Activated naive CD8-positive, alpha-beta T cell treated with anti-CD3 and anti-CD28 coated beads, Interleukin-2, amount 50 U/mL, for 24 hours (primary cell): Measurements from ENCODE around the gene CBX4.

Experiments used
- ATAC-seq: fragments of 150-1000 bp; cut with Tn5 transposase; one replicate; pipeline ENCODE4 v1.10.0; 2021
- DNase-seq: peaks from one replicate; pipeline ENCODE4 v3.0.0; 2021
- H3K27ac Mint-ChIP-seq: one replicate; pipeline ENCODE4 v1.8.0; 2021; ENCODE audit warnings: mild to moderate bottlenecking, mixed read lengths
- H3K27me3 Mint-ChIP-seq: one replicate; pipeline ENCODE4 v1.8.0; 2021; ENCODE audit warnings: mixed read lengths
- H3K36me3 Mint-ChIP-seq: one replicate; pipeline ENCODE4 v1.8.0; 2021; ENCODE audit warnings: low read depth, mixed read lengths
- H3K4me1 Mint-ChIP-seq: one replicate; pipeline ENCODE4 v1.8.0; 2021; ENCODE audit warnings: mixed read lengths
- H3K4me3 Mint-ChIP-seq: one replicate; pipeline ENCODE4 v1.8.0; 2021; ENCODE audit warnings: mild to moderate bottlenecking, moderate library complexity, mixed read lengths
- H3K9me3 Mint-ChIP-seq: one replicate; pipeline ENCODE4 v1.8.0; 2021; ENCODE audit warnings: mixed read lengths

The CBX4 gene

DNA sequence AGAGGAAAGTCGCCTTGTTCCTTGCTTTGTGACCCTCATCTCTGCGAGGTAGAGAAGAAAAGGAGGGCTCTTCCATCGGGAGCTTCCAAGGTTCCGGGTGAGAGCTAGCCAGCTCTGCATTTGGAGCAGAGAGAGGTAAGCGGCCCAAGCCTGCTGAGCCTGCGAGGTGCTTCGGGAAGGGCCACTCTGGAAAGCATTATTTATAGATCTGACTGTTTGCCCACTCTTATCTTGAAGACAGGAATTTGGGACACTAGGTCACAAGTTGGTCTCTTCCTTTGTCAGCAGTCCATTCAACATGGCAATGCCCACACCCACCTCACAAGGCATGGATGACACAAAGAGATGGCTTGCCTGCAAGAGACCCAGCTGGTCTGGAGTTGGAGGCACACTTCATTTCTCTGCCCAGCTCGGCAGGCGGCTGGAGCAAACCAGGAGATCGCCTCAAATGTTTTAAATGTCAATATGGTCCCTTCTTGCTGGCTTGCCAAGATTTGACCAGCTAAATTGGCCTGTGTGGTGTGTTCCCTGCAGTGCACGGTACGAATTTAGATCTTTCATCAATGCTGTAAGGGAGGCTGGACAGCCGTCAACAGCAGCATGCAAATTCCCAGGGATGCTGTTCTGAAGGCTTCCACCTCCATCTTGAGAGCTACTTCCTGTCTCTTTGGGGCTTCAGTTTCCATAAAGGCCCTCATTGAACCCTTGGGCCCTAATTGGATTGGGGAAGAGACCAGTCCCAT, 19.5 kb downstream of the CBX4 start:
- Mint-ChIP-seq H3K27me3 (peaks cover 37% of the 10 kb centered on the region), H3K4me1 (peaks cover 2% of the 10 kb centered on the region), H3K4me3 (no peak overlapping the region), H3K36me3 (no peaks in the 10 kb centered on the region), H3K9me3 (no peaks in the 10 kb centered on the region), H3K27ac (no peak overlapping the region)
- DNase-seq (no peak), ATAC-seq (no peak)

DNA sequence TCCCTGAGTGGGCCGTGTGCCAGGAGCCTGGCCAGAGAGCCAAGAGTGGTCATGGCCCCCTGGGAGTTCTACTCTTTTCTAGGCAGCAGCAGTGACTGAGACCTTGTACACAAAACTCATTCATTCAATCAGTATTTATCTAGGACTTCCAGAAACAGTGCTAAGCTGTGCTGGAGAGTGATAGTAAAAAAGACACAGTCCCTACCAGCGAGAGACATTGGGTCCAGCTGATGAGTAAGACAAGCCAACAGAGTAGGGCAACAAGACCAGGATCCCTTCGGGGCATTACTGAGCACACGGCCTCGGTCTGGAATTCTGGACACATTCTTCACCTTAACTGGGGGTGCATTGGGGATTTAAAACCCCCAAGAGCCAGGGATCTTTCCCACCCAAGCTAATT, 20.2 kb downstream of the CBX4 start:
- Mint-ChIP-seq H3K36me3 (no peaks in the 10 kb centered on the region), H3K27ac (no peak overlapping the region), H3K4me3 (no peak overlapping the region), H3K4me1 (peaks cover 8% of the 10 kb centered on the region), H3K9me3 (no peaks in the 10 kb centered on the region), H3K27me3 (peaks cover 39% of the 10 kb centered on the region)
- ATAC-seq (no peak), DNase-seq (no peak)

DNA sequence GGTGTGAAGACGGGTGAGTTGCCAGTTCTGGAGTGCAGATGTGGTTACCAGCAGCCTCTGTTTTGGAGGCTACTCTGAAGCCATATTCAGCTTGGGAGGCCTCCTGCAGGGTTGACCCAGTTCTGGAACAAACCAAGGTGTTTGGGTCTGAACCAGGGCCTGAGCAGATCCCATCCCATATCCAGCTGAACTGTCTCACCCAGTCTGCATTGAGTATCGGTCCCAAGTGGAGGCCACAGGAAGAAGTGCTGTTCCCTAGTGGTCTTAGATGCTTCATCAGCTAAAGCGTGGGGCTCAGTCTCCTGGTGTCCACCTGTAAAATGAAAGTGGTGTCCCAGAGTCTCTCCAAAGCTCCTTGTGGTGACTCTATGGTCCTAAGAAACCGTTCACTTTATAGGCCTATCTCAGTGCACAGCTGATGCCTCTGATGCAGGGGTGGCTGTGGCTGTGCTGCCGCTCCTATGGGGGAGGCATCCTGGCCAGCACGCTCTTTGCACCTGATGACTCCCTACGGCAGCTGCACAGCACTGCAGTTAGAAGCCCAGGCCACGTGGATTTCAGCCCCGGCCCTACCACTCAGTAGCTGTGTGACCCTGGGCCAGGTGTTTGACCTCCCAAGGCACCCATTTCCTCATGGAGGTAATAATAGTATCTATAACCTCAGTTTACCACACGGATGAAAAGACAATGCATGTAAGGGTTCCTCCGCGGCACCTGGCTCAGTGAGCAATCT, 21.0 kb downstream of the CBX4 start:
- no peak overlapping the region for H3K4me3 Mint-ChIP-seq
- no peak for ATAC-seq
- peaks cover 36% of the 10 kb centered on the region for H3K27me3 Mint-ChIP-seq
- no peak overlapping the region for H3K27ac Mint-ChIP-seq
- no peaks in the 10 kb centered on the region for H3K9me3 Mint-ChIP-seq
- H3K36me3 Mint-ChIP-seq = no peaks in the 10 kb centered on the region
- H3K4me1 Mint-ChIP-seq = peaks cover 8% of the 10 kb centered on the region
- DNase-seq = no peak

DNA sequence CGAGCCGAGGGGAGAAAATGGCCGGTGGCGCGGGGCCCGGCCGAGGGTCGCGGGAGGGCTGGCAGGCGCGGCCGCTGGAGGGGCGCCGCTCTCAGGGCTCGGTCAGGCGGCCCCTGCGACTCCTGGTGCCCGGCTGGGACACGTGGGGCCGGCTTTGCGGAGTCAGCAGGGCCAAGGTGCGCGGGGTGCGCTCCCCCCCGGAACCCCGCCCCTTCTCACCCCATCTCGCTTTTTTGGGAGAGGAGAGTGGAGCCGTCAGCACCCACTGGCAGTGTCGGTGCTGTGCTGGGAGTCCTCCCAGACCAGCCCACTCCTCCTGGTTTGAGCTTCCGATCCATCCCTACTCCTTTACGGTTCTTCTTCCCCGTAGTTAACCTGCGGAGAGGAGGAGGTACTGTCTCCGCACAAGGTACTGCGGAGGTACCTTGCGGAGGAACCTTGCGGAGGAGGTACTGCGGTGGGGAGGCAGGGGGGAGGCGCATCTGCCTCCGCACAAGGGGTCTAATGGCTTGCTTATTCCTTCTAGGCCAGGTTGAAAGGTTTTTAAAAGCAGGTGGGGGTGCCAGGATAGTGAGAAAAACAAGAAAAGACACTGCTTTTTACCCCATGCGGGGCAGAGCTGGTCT, 23.3 kb downstream of the CBX4 start:
- no peaks in the 10 kb centered on the region for H3K36me3 Mint-ChIP-seq
- no peaks in the 10 kb centered on the region for H3K9me3 Mint-ChIP-seq
- peaks cover 20% of the 10 kb centered on the region for H3K4me1 Mint-ChIP-seq
- no peak for ATAC-seq
- no peak overlapping the region for H3K4me3 Mint-ChIP-seq
- H3K27me3 Mint-ChIP-seq = peaks cover 47% of the 10 kb centered on the region
- DNase-seq = no peak
- no peak overlapping the region for H3K27ac Mint-ChIP-seq

DNA sequence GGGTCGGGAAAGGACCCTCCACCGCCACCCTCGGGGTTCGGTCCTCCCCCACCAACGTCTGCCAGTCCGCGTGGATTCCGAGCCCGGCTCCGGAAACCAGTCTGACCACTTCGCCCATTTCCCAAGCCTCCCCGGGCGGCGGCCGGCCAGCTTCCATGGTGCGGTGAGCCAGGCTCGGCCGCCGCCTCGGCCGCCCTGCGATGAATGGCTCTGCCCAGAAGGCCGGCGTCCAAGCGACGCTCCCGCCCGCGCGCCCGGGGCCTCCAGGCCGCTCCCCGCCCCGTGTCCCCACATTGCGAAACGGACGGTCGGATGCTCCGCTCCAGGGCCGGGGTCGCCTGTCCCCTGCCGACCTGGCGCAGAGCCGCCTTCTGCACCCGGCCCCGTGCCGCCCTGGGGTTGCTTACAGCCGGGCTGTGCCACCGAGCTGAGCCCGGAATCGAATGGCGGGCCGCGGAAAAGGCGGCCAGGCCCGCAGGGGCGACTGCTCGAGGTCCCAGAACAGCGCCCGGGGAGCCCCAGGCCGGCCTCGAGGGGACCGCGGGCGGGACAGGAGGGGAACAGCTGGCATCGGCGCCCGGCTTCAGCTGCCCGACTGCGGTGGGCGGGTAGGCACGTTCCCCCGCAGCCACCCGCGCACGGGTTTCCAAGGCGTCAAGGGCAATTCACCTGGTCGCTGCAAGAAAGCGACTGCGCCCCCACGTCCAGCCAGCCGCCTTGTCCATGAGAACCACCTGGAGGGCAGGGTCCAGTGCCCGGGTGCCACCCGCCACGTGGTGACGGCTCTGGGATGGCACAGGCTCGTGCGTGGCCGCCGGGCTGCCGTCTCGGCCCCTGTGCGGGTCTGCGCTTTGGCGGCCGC, 24.0 kb downstream of the CBX4 start:
- no peak for DNase-seq
- peaks cover 24% of the 10 kb centered on the region for H3K4me1 Mint-ChIP-seq
- no peak overlapping the region for H3K4me3 Mint-ChIP-seq
- H3K36me3 Mint-ChIP-seq = no peaks in the 10 kb centered on the region
- ATAC-seq = no peak
- peaks cover 49% of the 10 kb centered on the region for H3K27me3 Mint-ChIP-seq
- H3K27ac Mint-ChIP-seq = no peak overlapping the region
- H3K9me3 Mint-ChIP-seq = no peaks in the 10 kb centered on the region

DNA sequence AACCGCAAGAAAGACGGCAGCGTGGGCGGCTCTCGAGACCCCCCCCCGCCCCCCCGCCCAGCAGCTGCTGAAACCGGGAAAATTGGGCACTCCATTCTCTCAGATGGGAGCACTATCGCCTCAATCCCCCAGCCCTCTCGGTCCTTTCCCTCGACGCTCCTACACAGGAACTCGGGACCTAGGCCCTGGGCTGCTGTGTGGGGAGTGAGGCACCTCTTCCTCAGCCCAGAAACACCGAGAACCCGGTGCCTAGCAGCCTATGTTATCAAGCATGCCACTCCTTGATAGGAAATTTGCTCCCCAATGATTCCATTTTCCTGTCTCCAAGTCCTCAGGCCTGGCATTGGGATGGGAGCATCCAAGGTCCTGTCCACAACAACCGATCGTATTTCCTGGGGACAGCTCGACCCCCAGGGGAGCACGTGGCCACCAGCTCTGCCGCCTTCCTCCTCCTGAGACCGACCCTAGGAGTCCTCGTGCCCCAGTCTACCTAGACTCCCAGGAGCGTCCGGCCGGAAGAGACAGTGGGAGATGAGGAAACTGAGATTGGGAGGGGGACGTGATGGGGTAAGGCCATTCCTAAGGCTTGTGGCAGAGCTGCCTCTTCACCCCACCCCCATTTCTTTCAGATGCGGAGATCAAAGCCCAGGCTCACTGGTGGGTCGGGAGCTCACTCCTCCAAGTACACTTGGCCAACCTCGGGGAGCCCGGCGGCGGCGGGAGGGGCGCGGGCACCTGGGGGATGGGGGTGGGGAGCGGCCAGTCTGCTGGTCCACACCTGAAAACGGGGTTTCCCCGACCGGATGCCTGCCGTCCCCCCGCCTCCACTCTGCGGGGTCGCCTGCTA, 24.9 kb downstream of the CBX4 start:
- Mint-ChIP-seq H3K4me1 (peaks cover 25% of the 10 kb centered on the region), H3K27ac (peak overlapping the region; percentile 46), H3K27me3 (peaks cover 46% of the 10 kb centered on the region), H3K36me3 (no peaks in the 10 kb centered on the region), H3K4me3 (peak overlapping the region; percentile 25), H3K9me3 (no peaks in the 10 kb centered on the region)
- DNase-seq = no peak
- no peak for ATAC-seq

DNA sequence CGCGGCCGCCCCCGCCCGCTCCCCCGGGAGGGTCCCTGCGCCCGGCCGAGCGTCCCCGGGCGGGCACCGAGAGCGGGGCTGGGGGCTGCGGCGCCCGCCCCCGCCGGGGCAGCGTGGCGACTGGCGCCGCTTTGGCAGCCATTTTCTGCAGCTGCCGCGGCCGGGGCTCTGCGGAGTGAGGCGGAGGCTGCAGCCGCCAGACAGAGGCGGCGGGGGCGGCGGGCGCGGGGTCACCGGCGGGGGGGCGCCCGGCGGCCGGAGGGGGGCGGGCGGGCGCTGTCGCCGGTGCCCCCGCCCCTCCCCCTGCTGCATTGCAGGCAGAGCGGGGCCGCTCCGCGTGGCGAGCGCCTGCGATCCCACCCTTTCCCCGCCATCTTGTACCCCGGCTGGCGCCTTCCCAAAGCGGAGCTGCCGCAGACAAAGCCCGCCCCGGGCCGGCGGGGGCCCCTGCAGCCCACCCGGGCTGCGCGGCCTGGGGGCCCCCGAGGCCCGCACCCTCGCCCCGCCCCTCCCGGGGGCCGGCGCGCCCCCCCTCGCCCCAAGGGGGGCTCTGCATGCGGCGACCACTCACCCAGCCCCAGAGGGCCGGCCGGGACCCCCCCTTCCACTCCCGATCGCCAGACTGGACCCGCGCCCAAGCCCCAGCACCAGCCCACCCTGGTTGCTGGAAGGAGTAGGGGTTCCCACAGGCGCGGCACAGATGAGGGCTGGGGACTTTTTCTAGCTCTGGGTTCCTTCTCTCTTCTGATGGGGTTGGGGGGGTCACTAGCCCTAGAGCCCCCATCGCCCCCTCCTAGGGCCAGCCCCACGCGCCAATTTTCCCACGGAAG, 25.7 kb downstream of the CBX4 start:
- no peaks in the 10 kb centered on the region for H3K36me3 Mint-ChIP-seq
- no peaks in the 10 kb centered on the region for H3K9me3 Mint-ChIP-seq
- H3K27ac Mint-ChIP-seq = no peak overlapping the region
- peaks cover 52% of the 10 kb centered on the region for H3K27me3 Mint-ChIP-seq
- ATAC-seq (no peak), DNase-seq (no peak)
- no peak overlapping the region for H3K4me3 Mint-ChIP-seq
- peaks cover 27% of the 10 kb centered on the region for H3K4me1 Mint-ChIP-seq

DNA sequence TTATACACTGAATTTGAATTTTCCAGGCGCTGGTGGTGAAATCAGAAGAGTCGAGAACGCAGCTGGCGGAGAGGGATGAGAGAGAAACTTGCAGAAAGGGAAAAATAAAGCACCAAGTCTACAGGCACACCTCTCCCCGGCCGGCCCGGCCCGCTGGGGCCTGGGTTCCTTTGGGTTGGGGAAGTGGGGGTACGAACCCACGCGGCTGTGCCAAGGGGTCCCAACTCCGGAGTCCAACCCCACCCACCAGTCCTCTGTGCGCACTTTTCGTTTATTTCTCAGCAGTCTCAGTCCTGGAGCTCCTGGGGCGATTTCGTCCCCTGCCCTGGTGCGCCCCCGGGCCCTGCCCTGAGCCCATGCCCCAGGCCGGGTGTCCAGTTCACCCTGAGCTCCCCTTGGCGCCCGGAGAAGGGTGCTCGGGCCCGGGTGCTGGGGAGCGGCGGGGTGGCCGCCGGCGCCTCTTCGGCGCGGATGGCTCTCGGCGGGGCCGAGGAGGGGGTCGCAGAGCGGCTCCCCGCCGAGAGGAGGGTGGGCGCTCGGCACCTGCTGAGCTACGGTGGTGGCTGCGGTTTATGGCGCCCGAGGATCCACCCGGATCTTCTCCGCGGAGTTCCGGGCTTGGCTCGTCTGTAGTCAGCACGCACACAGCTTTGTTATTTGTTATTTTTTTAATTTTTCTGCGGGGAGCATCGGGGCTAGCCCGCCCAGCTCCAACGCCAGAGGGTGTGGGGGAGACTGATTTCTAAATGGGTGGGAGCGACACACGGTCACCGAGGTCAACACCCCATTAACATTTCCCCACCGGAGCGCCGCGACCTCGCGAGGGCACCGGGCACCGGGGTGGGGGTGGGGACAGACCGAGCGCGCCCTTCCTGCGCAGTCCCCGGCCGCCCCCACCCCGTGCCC, 26.6 kb downstream of the CBX4 start:
- Mint-ChIP-seq H3K9me3 (no peaks in the 10 kb centered on the region), H3K27ac (no peak overlapping the region), H3K27me3 (peaks cover 59% of the 10 kb centered on the region), H3K4me1 (peaks cover 27% of the 10 kb centered on the region), H3K4me3 (peak overlapping the region; percentile 58), H3K36me3 (no peaks in the 10 kb centered on the region)
- ATAC-seq (no peak), DNase-seq (no peak)

DNA sequence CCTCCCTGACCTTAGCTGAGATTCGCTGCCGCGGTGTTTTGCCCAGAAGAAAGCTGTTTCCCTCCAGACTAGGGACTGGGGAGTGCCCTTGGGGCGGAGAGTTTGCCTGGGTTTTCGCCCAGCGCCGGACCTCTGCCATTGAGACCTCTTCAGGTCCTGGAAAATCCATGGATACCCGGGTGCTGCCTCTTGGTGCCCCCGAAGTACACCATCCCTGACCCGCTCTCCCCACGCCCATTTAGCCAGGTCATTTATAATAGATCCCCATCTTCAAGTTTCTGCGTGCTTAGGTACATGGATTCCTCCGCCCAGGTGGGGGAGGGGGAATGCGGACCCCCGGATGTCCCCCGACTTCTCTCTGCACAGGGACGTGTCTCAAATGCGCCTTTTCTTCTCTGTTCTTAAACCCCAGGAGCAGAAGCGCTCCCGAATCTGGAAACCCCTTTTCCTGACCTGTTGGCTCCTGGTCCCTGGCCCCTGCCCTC, 27.3 kb downstream of the CBX4 start:
- no peaks in the 10 kb centered on the region for H3K9me3 Mint-ChIP-seq
- H3K36me3 Mint-ChIP-seq = no peaks in the 10 kb centered on the region
- no peak for DNase-seq
- no peak for ATAC-seq
- H3K27ac Mint-ChIP-seq = no peak overlapping the region
- H3K27me3 Mint-ChIP-seq = peaks cover 62% of the 10 kb centered on the region
- peaks cover 32% of the 10 kb centered on the region for H3K4me1 Mint-ChIP-seq
- H3K4me3 Mint-ChIP-seq = peak overlapping the region; percentile 38

DNA sequence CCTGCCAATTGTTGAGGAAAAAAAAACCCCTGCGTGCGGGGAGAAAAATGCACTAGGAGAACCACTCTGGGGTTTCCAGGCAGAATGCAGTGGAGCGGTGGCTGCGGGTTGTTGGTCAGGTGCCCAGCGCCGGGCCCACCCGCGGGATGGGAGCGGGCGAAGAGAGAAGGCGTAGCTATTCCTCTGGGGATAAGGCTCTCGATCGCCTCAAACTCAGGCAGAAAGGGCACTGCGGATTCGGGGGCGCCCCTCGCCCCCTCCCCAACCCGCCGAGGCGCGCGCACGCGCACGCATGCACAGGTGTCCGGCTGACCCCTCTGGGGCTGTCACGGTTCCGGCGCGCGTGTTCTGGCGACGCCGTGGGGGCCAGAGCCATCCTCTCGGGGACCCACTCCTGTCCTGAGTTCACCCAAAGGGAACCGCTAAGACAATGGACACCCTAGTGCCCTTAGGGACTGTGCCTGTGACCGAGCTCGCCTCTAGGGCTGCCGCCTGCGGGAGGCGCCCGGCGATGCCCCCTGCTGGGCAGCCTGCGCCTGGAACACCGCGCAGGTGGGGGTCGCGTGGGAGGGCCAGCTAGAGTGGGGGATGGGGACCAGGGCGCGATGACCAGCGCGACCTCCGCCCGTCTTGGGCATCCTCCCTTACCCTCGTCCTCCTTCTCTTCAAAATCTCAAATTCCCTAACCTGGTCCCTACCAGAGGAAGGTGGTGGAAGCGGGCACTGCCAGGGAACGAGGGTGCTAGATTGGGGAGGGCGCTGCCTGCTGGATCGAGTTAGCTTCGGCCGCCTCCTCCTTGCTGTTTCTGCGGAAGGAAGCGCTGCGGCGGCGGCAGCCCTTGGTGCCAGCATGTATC, 28.0 kb downstream of the CBX4 start:
- Mint-ChIP-seq H3K27me3 (peaks cover 62% of the 10 kb centered on the region), H3K27ac (no peak overlapping the region), H3K9me3 (no peaks in the 10 kb centered on the region), H3K4me1 (peaks cover 36% of the 10 kb centered on the region), H3K4me3 (peak overlapping the region; percentile 38), H3K36me3 (no peaks in the 10 kb centered on the region)
- DNase-seq (peak; percentile 50), ATAC-seq (no peak)

DNA sequence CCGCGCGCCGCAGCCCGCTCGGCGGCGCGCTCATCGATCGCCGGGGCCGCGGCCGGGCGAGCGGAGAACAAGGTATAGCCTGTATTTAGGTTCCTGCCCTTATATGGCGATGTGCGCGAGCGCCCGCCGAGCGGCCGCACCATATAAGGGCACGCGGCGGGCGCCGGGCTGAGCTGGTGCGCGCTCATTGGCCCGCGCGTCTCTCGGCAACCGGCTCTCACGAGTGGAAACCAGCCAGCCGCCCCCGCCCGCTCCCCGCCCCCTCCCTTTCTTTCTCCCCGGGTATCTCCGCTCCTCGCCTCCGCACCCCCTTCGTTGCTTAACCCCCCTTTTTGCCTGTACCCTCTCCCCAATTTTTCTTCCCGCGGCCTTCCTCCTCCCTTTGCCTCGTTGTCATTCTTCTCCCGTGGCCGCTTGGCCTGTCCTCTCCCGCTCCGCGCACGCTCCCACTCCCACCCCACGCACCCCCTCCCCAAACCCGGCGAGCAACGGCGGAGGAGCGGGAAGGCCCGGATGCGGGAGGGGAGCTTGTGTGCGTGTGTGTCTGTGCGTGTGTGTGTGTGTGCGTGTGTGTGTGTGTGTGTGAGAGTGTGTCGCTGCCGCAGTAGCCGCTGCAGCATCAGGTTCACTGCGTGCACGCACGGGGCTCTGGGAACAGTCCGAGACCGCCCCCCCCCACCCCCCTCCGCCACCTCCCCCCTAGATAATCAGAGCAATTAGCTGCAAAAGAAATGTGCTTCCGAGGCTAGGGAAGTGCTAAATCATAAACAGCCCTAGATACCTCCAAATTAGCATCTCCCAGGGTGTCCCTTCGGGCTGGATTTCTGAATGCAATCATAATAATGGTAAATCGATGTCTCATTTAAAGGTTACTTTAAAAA, 28.9 kb downstream of the CBX4 start:
- DNase-seq = peak; percentile 75
- Mint-ChIP-seq H3K27me3 (peaks cover 65% of the 10 kb centered on the region), H3K36me3 (no peaks in the 10 kb centered on the region), H3K4me3 (peak overlapping the region; percentile 17), H3K4me1 (peaks cover 40% of the 10 kb centered on the region), H3K9me3 (no peaks in the 10 kb centered on the region), H3K27ac (no peak overlapping the region)
- peak; percentile 90 for ATAC-seq
